Measurements from ENCODE around the gene CAPN10. TPM values are rescaled to one million over a fixed set of nuclear protein-coding genes. Genes with fewer than 3 reads are reported as not detected.

Gene CAPN10
- total and polyA plus RNA-seq, 3 donors from 2014 or later, result 29.8 to 104 (median 66.5) TPM

GRCh38 chr2:240638512-240639160 is 52.1 kb downstream of the CAPN10 start:
- Histone ChIP-seq H3K36me3 (ENCODE audit: low read depth, missing control alignments) (no peaks in the 10 kb centered on the region), H3K4me1 (peaks cover 16% of the 10 kb centered on the region), H3K4me3 (no peak overlapping the region), H3K27me3 (no peaks in the 10 kb centered on the region), H3K27ac (peak overlapping the region; percentile 22 to 73), H3K9me3 (no peaks in the 10 kb centered on the region)
- 55 to 62% methylated on average over 18 of the region's 18 CpGs for WGBS, 2 donors
- DNase-seq, result peak; percentile 76
- intact Hi-C loops (cut with DNase I; ENCODE audit: low total_unique reads), result no loop called here
- no peak for TF ChIP-seq POLR2A (IDR thresholded peaks at IDR 0.05)
- TF ChIP-seq, protein P1, sequence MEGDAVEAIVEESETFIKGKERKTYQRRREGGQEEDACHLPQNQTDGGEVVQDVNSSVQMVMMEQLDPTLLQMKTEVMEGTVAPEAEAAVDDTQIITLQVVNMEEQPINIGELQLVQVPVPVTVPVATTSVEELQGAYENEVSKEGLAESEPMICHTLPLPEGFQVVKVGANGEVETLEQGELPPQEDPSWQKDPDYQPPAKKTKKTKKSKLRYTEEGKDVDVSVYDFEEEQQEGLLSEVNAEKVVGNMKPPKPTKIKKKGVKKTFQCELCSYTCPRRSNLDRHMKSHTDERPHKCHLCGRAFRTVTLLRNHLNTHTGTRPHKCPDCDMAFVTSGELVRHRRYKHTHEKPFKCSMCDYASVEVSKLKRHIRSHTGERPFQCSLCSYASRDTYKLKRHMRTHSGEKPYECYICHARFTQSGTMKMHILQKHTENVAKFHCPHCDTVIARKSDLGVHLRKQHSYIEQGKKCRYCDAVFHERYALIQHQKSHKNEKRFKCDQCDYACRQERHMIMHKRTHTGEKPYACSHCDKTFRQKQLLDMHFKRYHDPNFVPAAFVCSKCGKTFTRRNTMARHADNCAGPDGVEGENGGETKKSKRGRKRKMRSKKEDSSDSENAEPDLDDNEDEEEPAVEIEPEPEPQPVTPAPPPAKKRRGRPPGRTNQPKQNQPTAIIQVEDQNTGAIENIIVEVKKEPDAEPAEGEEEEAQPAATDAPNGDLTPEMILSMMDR (IDR thresholded peaks at IDR 0.05), result no peak

DNA sequence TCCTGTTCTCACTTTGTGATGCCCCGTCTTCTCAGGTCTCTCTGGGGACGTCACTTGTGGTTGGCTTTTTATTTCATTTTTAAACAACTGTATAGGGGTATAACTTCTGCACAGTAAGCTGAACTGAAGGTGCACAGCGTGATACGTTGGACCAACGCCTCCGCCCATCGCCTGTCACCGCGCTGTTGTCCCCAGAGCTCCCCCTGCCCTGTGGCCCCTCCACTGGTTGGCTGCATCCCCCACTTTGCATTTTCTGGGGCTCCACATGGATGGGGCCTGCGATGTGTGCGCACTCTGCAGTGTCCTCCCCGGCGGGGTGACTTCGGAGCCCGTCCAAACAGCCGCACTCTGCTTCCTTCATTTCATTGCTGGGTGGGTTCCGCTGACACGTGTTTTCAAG is 53.0 kb downstream of the CAPN10 start:
- H3K27me3 ChIP-seq, result no peaks in the 10 kb centered on the region
- TF ChIP-seq, protein P1 (IDR thresholded peaks at IDR 0.05), result no peak
- H3K4me3 ChIP-seq, result no peak overlapping the region
- DNase-seq, result no peak
- peaks cover 16% of the 10 kb centered on the region for H3K4me1 ChIP-seq
- H3K27ac ChIP-seq, result peak overlapping the region; percentile 22
- H3K9me3 ChIP-seq, result no peaks in the 10 kb centered on the region
- no peaks in the 10 kb centered on the region for H3K36me3 ChIP-seq (ENCODE audit: low read depth, missing control alignments)
- intact Hi-C loops (cut with DNase I; ENCODE audit: low total_unique reads), result no loop called here
- 91 to 94% methylated on average over 18 of the region's 18 CpGs for WGBS, 2 donors

DNA sequence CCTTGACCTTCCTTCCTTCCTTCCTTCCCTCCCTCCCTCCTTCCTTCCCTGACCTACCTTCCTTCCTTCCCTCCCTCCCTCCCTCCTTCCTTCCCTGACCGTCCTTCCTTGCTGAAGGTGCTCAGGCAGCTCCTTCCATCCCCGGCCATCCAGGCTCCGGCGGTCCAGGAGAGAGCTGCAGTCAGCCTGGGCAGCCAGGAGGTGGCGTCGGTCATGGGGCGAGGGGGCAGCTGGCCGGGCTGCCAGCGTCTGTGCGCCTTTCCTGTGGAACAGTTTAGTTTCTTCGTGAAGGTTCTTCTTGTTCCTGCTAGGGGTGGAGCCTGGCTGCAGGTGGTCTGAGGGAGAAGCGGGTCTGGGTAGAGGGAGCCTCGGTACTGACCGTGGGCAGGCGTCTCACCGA is 54.4 kb downstream of the CAPN10 start:
- WGBS, 2 donors, result 55 to 62% methylated on average over 14 to 15 of the region's 16 CpGs
- peak; percentile 32 for DNase-seq
- no peak overlapping the region for H3K27ac ChIP-seq
- H3K4me3 ChIP-seq, result no peak overlapping the region
- TF ChIP-seq POLR2A (IDR thresholded peaks at IDR 0.05), result no peak
- TF ChIP-seq, protein P1 (IDR thresholded peaks at IDR 0.05), result peak in 2 of 3 experiments; percentile 5 to 15
- peaks cover 16% of the 10 kb centered on the region for H3K4me1 ChIP-seq
- no peaks in the 10 kb centered on the region for H3K27me3 ChIP-seq
- H3K36me3 ChIP-seq (ENCODE audit: low read depth, missing control alignments), result no peaks in the 10 kb centered on the region
- H3K9me3 ChIP-seq, result no peaks in the 10 kb centered on the region
- intact Hi-C loops (cut with DNase I; ENCODE audit: low total_unique reads), result no loop called here

DNA sequence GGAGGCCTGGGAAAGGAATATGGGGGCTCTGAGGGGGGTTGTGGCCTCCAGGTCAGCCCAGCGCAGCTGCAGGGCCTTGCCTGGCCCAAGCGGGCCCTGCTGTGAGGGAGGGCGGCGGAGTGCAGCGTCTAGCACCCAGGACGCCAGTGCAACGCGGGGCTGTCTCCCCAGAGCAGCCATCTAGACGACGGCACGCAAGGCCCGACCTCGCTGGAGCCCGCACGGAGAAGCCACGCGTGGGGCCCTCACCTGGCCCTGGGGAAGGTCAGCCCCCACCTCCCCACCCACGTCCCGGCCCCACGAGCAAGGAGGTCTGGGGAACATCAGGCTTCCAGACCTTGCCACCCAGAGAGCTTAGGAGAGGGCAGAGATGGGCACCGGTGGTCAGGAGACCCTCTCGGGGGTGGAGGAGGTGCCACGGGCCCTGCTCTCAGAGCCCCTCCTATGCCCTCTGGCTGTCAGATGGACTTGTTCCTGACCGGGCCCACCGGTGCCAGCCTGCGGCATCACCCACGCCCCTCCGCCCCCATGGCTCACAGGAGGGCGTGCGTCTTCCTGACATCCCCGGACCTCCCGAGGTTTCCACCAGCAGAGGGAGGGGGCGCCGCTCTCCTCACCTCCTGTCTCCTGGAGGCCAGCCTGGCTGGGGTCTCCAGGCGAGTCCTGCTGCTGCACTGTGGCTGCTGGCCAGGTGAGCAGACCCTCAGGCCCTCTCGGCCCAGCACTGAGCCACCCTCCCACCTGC is 55.7 kb downstream of the CAPN10 start:
- Histone ChIP-seq H3K36me3 (ENCODE audit: low read depth, missing control alignments) (no peaks in the 10 kb centered on the region), H3K4me1 (peaks cover 13% of the 10 kb centered on the region), H3K27me3 (no peaks in the 10 kb centered on the region), H3K4me3 (no peak overlapping the region), H3K27ac (no peak overlapping the region), H3K9me3 (no peaks in the 10 kb centered on the region)
- 84 to 85% methylated on average over 20 to 35 of the region's 36 CpGs for WGBS, 2 donors
- no peak for DNase-seq
- TF ChIP-seq POLR2A (IDR thresholded peaks at IDR 0.05), result no peak
- TF ChIP-seq, protein P1 (IDR thresholded peaks at IDR 0.05), result no peak
- intact Hi-C loops (cut with DNase I; ENCODE audit: low total_unique reads), result no loop called here
